Hepatocyte (in vitro differentiated cells): ENCODE measurements around the gene AXIN1. TPM values are rescaled to one million over a fixed set of nuclear protein-coding genes. Genes with fewer than 3 reads are reported as not detected.

ENCODE experiments used
- DNase-seq: peaks from one replicate; pipeline ENCODE4 v3.0.0-alpha.2; 2016; ENCODE audit warnings: low spot score
- H2AFZ ChIP-seq: fragments of 200-600 bp; sonication (generic); 2 replicates; pipeline ENCODE4 v1.6.0; 2016; ENCODE audit warnings: antibody characterized with exemption, mild to moderate bottlenecking
- H3K27ac ChIP-seq: fragments of 200-600 bp; sonication (generic); 2 replicates; pipeline ENCODE4 v1.5.1; 2016; ENCODE audit warnings: mild to moderate bottlenecking
- H3K27me3 ChIP-seq: fragments of 200-600 bp; sonication (generic); 2 replicates; pipeline ENCODE4 v1.6.1; 2016
- H3K36me3 ChIP-seq: fragments of 200-600 bp; sonication (generic); replicated peaks from 2 replicates; pipeline ENCODE4 v1.5.1; 2016; ENCODE audit warnings: low read depth; ENCODE audit not compliant: insufficient read depth
- H3K4me1 ChIP-seq: fragments of 200-600 bp; sonication (generic); 2 replicates; pipeline ENCODE4 v1.5.1; 2016; ENCODE audit warnings: mild to moderate bottlenecking, moderate library complexity; ENCODE audit not compliant: insufficient read depth
- H3K4me2 ChIP-seq: fragments of 200-600 bp; sonication (generic); 2 replicates; pipeline ENCODE4 v1.6.0; 2016
- H3K4me3 ChIP-seq: fragments of 200-600 bp; sonication (generic); 2 replicates; pipeline ENCODE4 v1.5.1; 2016; ENCODE audit warnings: mild to moderate bottlenecking
- H3K79me2 ChIP-seq: fragments of 200-600 bp; sonication (generic); 2 replicates; pipeline ENCODE4 v1.6.0; 2017; ENCODE audit warnings: mild to moderate bottlenecking
- H3K9me2 ChIP-seq: fragments of 200-600 bp; sonication (generic); replicated peaks from 2 replicates; pipeline ENCODE4 v1.6.0; 2017; ENCODE audit warnings: mild to moderate bottlenecking; ENCODE audit not compliant: insufficient read depth
- H3K9me3 ChIP-seq: fragments of 200-600 bp; sonication (generic); 2 replicates; pipeline ENCODE4 v1.5.1; 2016; ENCODE audit warnings: low read depth, mild to moderate bottlenecking
- H4K20me1 ChIP-seq: fragments of 200-600 bp; sonication (generic); 2 replicates; pipeline ENCODE4 v1.6.0; 2016; ENCODE audit warnings: mild to moderate bottlenecking; ENCODE audit not compliant: insufficient read depth, poor library complexity, severe bottlenecking
- CTCF ChIP-seq: fragments of 200-600 bp; sonication (generic); IDR thresholded peaks from 2 replicates; pipeline ENCODE4 v1.5.1; 2016; ENCODE audit warnings: antibody characterized with exemption, mild to moderate bottlenecking; ENCODE audit not compliant: poor library complexity
- EZH2 ChIP-seq: fragments of 200-600 bp; sonication (generic); IDR thresholded peaks from 2 replicates; pipeline ENCODE4 v1.6.1; 2016; ENCODE audit warnings: antibody characterized with exemption, mild to moderate bottlenecking, borderline replicate concordance
- EZH2phosphoT487 ChIP-seq: fragments of 200-600 bp; sonication (generic); IDR thresholded peaks from one replicate; pipeline ENCODE4 v1.6.1; 2018; ENCODE audit warnings: antibody characterized with exemption, mild to moderate bottlenecking, low read depth, moderate library complexity; ENCODE audit not compliant: unreplicated experiment, severe bottlenecking
- WGBS: methylation state at CpG from one replicate; pipeline ENCODE4 v1.1.6; 2016; ENCODE audit warnings: low lambda C conversion rate; ENCODE audit errors: missing lambda C conversion rate; 5-methylcytosine and 5-hydroxymethylcytosine counted together
- polyA plus RNA-seq: library from polyadenylated mRNA; unstranded; fragments of >200 nt; fragmentation: Nextera tagmentation; extraction: Ambion mirVana; gene quantifications from 2 replicates; pipeline ENCODE4 v1.2.1, GENCODE V29; 2016
- total RNA-seq: library from RNA; depleted of rRNA; stranded (reverse); fragments of >200 nt; gene quantifications from 2 replicates; pipeline ENCODE4 v1.2.3, GENCODE V29; 2014

The AXIN1 gene
- total and polyA plus RNA-seq, 2 experiments from 2014 or later: 16.1 to 27.2 TPM

- H3K9me2 ChIP-seq: no peaks in the 10 kb centered on the region
- peak overlapping the region; percentile 67 for H3K4me2 ChIP-seq
- WGBS: 57% methylated on average over 8 of the region's 10 CpGs
- no peak overlapping the region for H3K4me3 ChIP-seq
- peaks cover 4% of the 10 kb centered on the region for H3K4me1 ChIP-seq
- H3K36me3 ChIP-seq: no peaks in the 10 kb centered on the region
- DNase-seq: no peak
- TF ChIP-seq EZH2phosphoT487: no peak
- no peak for TF ChIP-seq EZH2
- TF ChIP-seq CTCF: no peak
- peak overlapping the region; percentile 47 for H3K27ac ChIP-seq
- H3K9me3 ChIP-seq: no peaks in the 10 kb centered on the region
- H3K27me3 ChIP-seq: no peaks in the 10 kb centered on the region
- H4K20me1 ChIP-seq: no peaks in the 10 kb centered on the region
- H3K79me2 ChIP-seq: peaks cover 4% of the 10 kb centered on the region
- H2AFZ ChIP-seq: no peak overlapping the region
These were observed 18.5 kb upstream of the AXIN1 start for GRCh38 chr16:370979-371514.

GRCh38 chr16:370443-370842, 17.9 kb upstream of the AXIN1 start, which contains the start of gene MRPL28:
Gene MRPL28 (minus strand): TSS chr16:370538. CDS start chr16:370218, 320 bp downstream.
- Histone ChIP-seq H3K79me2 (peaks cover 4% of the 10 kb centered on the region), H3K27me3 (no peaks in the 10 kb centered on the region), H3K36me3 (no peaks in the 10 kb centered on the region), H4K20me1 (no peaks in the 10 kb centered on the region), H2AFZ (no peak within 1 kb of the TSS), H3K27ac (peak within 1 kb of the TSS; percentile 47), H3K4me1 (peaks cover 4% of the 10 kb centered on the region), H3K9me3 (no peaks in the 10 kb centered on the region), H3K9me2 (no peaks in the 10 kb centered on the region), H3K4me3 (no peak within 1 kb of the TSS), H3K4me2 (peak within 1 kb of the TSS; percentile 67)
- TF ChIP-seq EZH2phosphoT487 (no peak), CTCF (no peak), EZH2 (no peak)
- 1% methylated on average over 20 of the region's 30 CpGs for WGBS
- peak; percentile 95 for DNase-seq

GRCh38 chr16:369866-370436, 17.4 kb upstream of the AXIN1 start:
- Histone ChIP-seq H3K79me2 (peaks cover 4% of the 10 kb centered on the region), H3K36me3 (no peaks in the 10 kb centered on the region), H2AFZ (no peak overlapping the region), H3K4me2 (peak overlapping the region; percentile 67), H3K9me3 (no peaks in the 10 kb centered on the region), H3K9me2 (no peaks in the 10 kb centered on the region), H3K27me3 (no peaks in the 10 kb centered on the region), H3K4me3 (no peak overlapping the region), H3K4me1 (peaks cover 4% of the 10 kb centered on the region), H3K27ac (no peak overlapping the region), H4K20me1 (no peaks in the 10 kb centered on the region)
- TF ChIP-seq CTCF (no peak), EZH2 (no peak), EZH2phosphoT487 (no peak)
- peak; percentile 56 for DNase-seq
- WGBS: 54% methylated on average over 33 of the region's 44 CpGs
